D721Med (cell line): ENCODE data around the gene FAM110D.

Experiments used
- DNase-seq: peaks from one replicate; pipeline ENCODE4 v3.0.0; 2011; ENCODE audit warnings: low spot score; ENCODE audit not compliant: insufficient read length
- FAIRE-seq: peaks from 2 replicates; lab custom pipeline; 2011; peaks lifted over from hg19 to GRCh38; lab: Jason Lieb, UNC
- CTCF ChIP-seq: IDR thresholded peaks from 2 replicates; pipeline ENCODE4 v1.5.1; 2012; ENCODE audit warnings: mild to moderate bottlenecking, control low read depth; ENCODE audit not compliant: insufficient read depth; ENCODE audit errors: missing control alignments

Gene FAM110D

GRCh38 chr1:26132128-26132833, 26.6 kb upstream of the FAM110D start:
- no peak for DNase-seq
- FAIRE-seq, result no peak
- TF ChIP-seq CTCF, result no peak

- no peak for DNase-seq
- no peak for TF ChIP-seq CTCF
- FAIRE-seq, result no peak
These were observed 26.1 kb upstream of the FAM110D start for GRCh38 chr1:26132834-26133167.

- TF ChIP-seq CTCF, result no peak
- no peak for FAIRE-seq
- DNase-seq, result no peak
These were observed 24.4 kb upstream of the FAM110D start for GRCh38 chr1:26134466-26134865.

GRCh38 chr1:26138974-26139558, 19.8 kb upstream of the FAM110D start:
- TF ChIP-seq CTCF, result no peak
- FAIRE-seq, result no peak
- no peak for DNase-seq

GRCh38 chr1:26142159-26142558, 16.7 kb upstream of the FAM110D start:
- no peak for TF ChIP-seq CTCF
- FAIRE-seq, result no peak
- DNase-seq, result no peak

- peak; percentile 81 for TF ChIP-seq CTCF
- peak; percentile 37 for DNase-seq
- FAIRE-seq, result no peak
These were observed 13.6 kb upstream of the FAM110D start for GRCh38 chr1:26145041-26145959.
